Esophagus muscularis mucosa (tissue), 4 donors: ENCODE data around the gene AIG1. TPM values are rescaled to one million over a fixed set of nuclear protein-coding genes. Genes with fewer than 3 reads are reported as not detected.

ENCODE experiments used
- DNase-seq: peaks from one replicate; pipeline ENCODE4 v3.0.0-alpha.2; 2017; ENCODE audit errors: extremely low spot score
- H3K27ac ChIP-seq, 4 donors: fragments of 200-600 bp; sonication (generic); replicated peaks in 1 of 4; 1 replicate in 3 of 4; 2 replicates in 1 of 4; pipeline ENCODE4 v1.5.1; 2016 to 2019; ENCODE audit warnings: mild to moderate bottlenecking in 1 of 4
- H3K27me3 ChIP-seq, 4 donors: fragments of 200-600 bp; sonication (generic); one replicate each; pipeline versions ENCODE4 v1.5.1 to v1.6.0; 2016 to 2019
- H3K36me3 ChIP-seq, 4 donors: fragments of 200-600 bp; sonication (generic); one replicate each; pipeline ENCODE4 v1.5.1; 2016 to 2019
- H3K4me1 ChIP-seq, 4 donors: fragments of 200-600 bp; sonication (generic); one replicate each; pipeline ENCODE4 v1.5.1; 2016 to 2019
- H3K4me3 ChIP-seq, 4 donors: fragments of 200-600 bp; sonication (generic); 1 replicate in 2 of 4; 2 replicates in 2 of 4; pipeline ENCODE4 v1.5.1; 2016 to 2019; ENCODE audit warnings: mild to moderate bottlenecking in 4 of 4, moderate library complexity in 1 of 4
- H3K9me3 ChIP-seq, 4 donors: fragments of 200-600 bp; sonication (generic); 1 replicate in 3 of 4; 2 replicates in 1 of 4; pipeline ENCODE4 v1.5.1; 2016 to 2019
- EP300 ChIP-seq: sonication (generic); formaldehyde crosslinking; IDR thresholded peaks from one replicate; pipeline ENCODE4 v1.6.1; 2017; ENCODE audit warnings: antibody characterized with exemption
- POLR2A ChIP-seq: fragments of 450-650 bp; IDR thresholded peaks from one replicate; pipeline ENCODE4 v1.6.1; 2017; ENCODE audit warnings: antibody characterized with exemption, moderate library complexity, mild to moderate bottlenecking, low read depth
- POLR2AphosphoS5 ChIP-seq, 2 donors: sonication (generic); formaldehyde crosslinking; IDR thresholded peaks; one replicate each; pipeline ENCODE4 v1.6.1; 2017; ENCODE audit warnings: antibody characterized with exemption in 2 of 2
- WGBS: methylation state at CpG from one replicate; pipeline ENCODE4 v1.1.5; 2018; 5-methylcytosine and 5-hydroxymethylcytosine counted together
- intact Hi-C: fragments of 100-400 bp; cut with DNase I; formaldehyde crosslinking; loops from one replicate; pipeline ENCODE4 v1.15.1; 2023
- total RNA-seq, 4 donors: library from RNA; depleted of rRNA; stranded (reverse); fragments of >200 nt; gene quantifications; one replicate each; pipeline versions ENCODE4 v1.1.0 to v1.2.1, GENCODE V29; 2016
- TF ChIP-seq, protein P1 (sequence below), 3 experiments: fragments of 200-600 bp in 2 of 3; fragments of 450-650 bp in 1 of 3; sonication (generic) in 2 of 3; IDR thresholded peaks; one replicate each; pipeline ENCODE4 v1.5.1; 2017 to 2019; ENCODE audit warnings: antibody characterized with exemption in 3 of 3, mild to moderate bottlenecking in 2 of 3, moderate library complexity in 1 of 3

AIG1 gene
- total RNA-seq, 4 donors from 2014 or later, result 21.0 to 26.3 (median 23.4) TPM

DNA sequence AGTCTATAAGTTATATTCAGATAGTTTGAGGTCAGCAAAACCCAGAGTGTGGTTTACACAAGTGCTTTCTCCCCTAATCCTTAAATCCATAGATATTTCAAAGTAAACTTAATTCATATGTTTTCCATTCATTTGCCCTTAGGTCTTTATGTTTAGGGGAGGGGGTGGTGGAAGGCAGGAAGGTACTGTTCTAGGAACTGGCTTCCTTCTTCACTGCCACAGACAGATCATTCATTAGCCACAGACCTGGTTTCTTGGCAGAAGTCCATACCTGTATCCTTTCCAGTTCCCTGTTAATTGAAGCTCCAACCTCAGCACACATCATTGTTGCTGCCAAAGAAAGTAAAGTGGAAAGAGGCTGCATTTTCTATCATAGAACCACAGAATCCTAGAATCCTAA, 123.0 kb downstream of the AIG1 start:
- no peak for DNase-seq
- Histone ChIP-seq H3K27me3 (no peaks in the 10 kb centered on the region), H3K27ac (no peak overlapping the region), H3K36me3 (no peaks in the 10 kb centered on the region), H3K9me3 (no peaks in the 10 kb centered on the region), H3K4me1 (peaks cover 18 to 24% (median 22%) of the 10 kb centered on the region in 4 donors), H3K4me3 (no peak overlapping the region)
- TF ChIP-seq EP300 (no peak), POLR2A (no peak), POLR2AphosphoS5 (IDR thresholded peaks at IDR 0.05) (no peak)
- TF ChIP-seq, protein P1, sequence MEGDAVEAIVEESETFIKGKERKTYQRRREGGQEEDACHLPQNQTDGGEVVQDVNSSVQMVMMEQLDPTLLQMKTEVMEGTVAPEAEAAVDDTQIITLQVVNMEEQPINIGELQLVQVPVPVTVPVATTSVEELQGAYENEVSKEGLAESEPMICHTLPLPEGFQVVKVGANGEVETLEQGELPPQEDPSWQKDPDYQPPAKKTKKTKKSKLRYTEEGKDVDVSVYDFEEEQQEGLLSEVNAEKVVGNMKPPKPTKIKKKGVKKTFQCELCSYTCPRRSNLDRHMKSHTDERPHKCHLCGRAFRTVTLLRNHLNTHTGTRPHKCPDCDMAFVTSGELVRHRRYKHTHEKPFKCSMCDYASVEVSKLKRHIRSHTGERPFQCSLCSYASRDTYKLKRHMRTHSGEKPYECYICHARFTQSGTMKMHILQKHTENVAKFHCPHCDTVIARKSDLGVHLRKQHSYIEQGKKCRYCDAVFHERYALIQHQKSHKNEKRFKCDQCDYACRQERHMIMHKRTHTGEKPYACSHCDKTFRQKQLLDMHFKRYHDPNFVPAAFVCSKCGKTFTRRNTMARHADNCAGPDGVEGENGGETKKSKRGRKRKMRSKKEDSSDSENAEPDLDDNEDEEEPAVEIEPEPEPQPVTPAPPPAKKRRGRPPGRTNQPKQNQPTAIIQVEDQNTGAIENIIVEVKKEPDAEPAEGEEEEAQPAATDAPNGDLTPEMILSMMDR (IDR thresholded peaks at IDR 0.05), result no peak
- intact Hi-C loops, result no loop called here

DNA sequence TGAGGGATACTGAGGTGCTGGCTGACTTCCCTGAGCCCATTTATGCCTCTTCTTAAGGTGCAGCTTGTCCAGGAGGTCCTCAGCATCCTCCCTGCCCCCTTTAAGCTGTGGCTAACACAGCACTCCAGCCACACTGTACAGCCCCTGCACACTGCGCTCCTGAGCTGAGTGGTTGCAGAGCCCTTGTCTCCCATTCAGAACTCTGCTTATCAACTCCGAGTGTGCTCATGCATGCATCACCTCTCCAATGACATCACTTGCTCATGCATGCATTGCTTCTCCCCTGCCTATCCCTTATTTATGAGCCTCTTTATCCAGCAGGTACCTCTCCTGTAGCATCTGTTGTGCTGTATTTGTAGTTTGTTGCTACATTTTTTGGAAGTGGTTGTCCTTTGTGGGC, 124.6 kb downstream of the AIG1 start:
- intact Hi-C loops, result no loop called here
- DNase-seq, result no peak
- Histone ChIP-seq H3K4me1 (peaks cover 14 to 25% (median 22%) of the 10 kb centered on the region in 4 donors), H3K36me3 (no peaks in the 10 kb centered on the region), H3K9me3 (no peaks in the 10 kb centered on the region), H3K27ac (no peak overlapping the region), H3K4me3 (no peak overlapping the region), H3K27me3 (no peaks in the 10 kb centered on the region)
- WGBS, result 85% methylated on average over 2 of the region's 2 CpGs
- TF ChIP-seq POLR2AphosphoS5 (IDR thresholded peaks at IDR 0.05) (no peak), POLR2A (no peak), EP300 (no peak)
- TF ChIP-seq, protein P1 (IDR thresholded peaks at IDR 0.05), result no peak

- TF ChIP-seq POLR2A (no peak), EP300 (no peak)
- TF ChIP-seq, protein P1 (IDR thresholded peaks at IDR 0.05), result no peak
- Histone ChIP-seq H3K4me1 (peaks cover 14 to 26% (median 24%) of the 10 kb centered on the region in 4 donors), H3K27me3 (no peaks in the 10 kb centered on the region), H3K36me3 (no peaks in the 10 kb centered on the region), H3K27ac (peak overlapping the region in 1 of 4 donors; percentile 10), H3K4me3 (no peak overlapping the region), H3K9me3 (no peaks in the 10 kb centered on the region)
- no peak for DNase-seq
- 46% methylated on average over 8 of the region's 8 CpGs for WGBS
- intact Hi-C loops, result no loop called here
Observed at GRCh38 chr6:143187238-143187923, 126.7 kb downstream of the AIG1 start.

DNA sequence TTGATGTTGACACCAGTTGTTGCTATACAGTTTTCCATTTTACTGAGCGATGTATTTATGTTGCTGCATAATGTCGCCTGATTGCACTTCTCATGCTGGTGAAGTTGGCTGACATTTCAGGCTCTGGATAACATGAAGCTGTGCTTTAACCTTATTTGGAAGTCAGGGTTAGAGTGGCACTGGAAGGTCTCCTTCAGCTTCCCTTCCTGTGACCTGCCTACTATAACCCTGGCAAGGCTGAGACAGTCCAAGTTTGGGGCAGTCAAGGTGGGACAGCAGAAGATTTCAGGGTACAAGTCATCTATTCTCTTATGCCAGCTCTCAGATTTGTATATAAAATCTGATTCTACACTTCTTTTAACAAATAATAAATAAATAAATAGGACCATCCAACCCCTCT, 127.6 kb downstream of the AIG1 start:
- Histone ChIP-seq H3K27ac (no peak overlapping the region), H3K4me3 (no peak overlapping the region), H3K36me3 (no peaks in the 10 kb centered on the region), H3K27me3 (no peaks in the 10 kb centered on the region), H3K4me1 (peaks cover 14 to 26% (median 24%) of the 10 kb centered on the region in 4 donors), H3K9me3 (no peaks in the 10 kb centered on the region)
- no peak for DNase-seq
- 87% methylated on average over 2 of the region's 2 CpGs for WGBS
- TF ChIP-seq EP300, result no peak
- TF ChIP-seq POLR2AphosphoS5 (IDR thresholded peaks at IDR 0.05), result no peak
- no peak for TF ChIP-seq POLR2A
- TF ChIP-seq, protein P1 (IDR thresholded peaks at IDR 0.05), result no peak
- intact Hi-C loops, result no loop called here

DNA sequence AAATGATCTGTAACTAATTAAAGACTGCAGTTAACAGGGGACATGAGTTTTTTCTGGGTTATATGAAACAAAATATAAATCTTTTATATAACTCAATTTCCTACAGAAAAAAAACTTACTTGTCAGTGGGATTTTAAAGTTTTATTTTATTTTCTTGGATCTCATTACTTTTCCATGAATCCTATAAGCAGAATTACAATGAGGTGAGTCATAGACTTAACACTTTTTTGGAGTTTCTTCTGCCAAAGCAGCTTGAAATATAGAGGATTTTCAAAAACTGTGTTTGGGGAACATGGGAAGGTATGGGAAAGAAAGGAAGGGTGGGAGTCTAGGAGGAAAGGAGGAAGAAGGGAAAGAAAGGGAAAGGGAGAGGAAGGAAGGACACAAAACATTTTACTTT, 130.7 kb downstream of the AIG1 start:
- no peak for DNase-seq
- Histone ChIP-seq H3K36me3 (no peaks in the 10 kb centered on the region), H3K27me3 (no peaks in the 10 kb centered on the region), H3K9me3 (no peaks in the 10 kb centered on the region), H3K4me3 (no peak overlapping the region), H3K4me1 (peaks cover 9 to 25% (median 20%) of the 10 kb centered on the region in 4 donors), H3K27ac (no peak overlapping the region)
- intact Hi-C loops, result no loop called here
- TF ChIP-seq POLR2A (no peak), EP300 (no peak), POLR2AphosphoS5 (IDR thresholded peaks at IDR 0.05) (no peak)
- TF ChIP-seq, protein P1 (IDR thresholded peaks at IDR 0.05), result no peak
